Activated CD8-positive, alpha-beta memory T cell treated with anti-CD3 and anti-CD28 coated beads, Interleukin-2, amount 10 ng/mL, durations not matched to agents 7 days and 5 days (primary cell): ENCODE data around the gene CTBP2. TPM values are rescaled to one million over a fixed set of nuclear protein-coding genes. Genes with fewer than 3 reads are reported as not detected.
A peak's percentile ranks its signal among the peaks of the same experiment; 100 is the strongest.
"Not testable (repeated sequence)": the region's sequence is repeated elsewhere in the genome, so short reads cannot be mapped to it uniquely, and the experiment has no call there.

Experiments used
- ATAC-seq: fragments of 150-1000 bp; cut with Tn5 transposase; one replicate; pipeline ENCODE4 v1.10.0; 2021; ENCODE audit warnings: moderate library complexity
- CTCF ChIA-PET: fragments of 350-600 bp; sonication (Branson Sonifier 250); formaldehyde crosslinking; loops from one replicate; lab custom pipeline; 2021; ENCODE audit warnings: antibody characterized with exemption; lab: Charles Lee
- DNase-seq: peaks from one replicate; pipeline ENCODE4 v3.0.0-alpha.2; 2020
- H3K27ac Mint-ChIP-seq: one replicate; pipeline ENCODE4 v1.8.0; 2021; ENCODE audit warnings: mild to moderate bottlenecking, mixed read lengths
- H3K27me3 Mint-ChIP-seq: one replicate; pipeline ENCODE4 v1.8.0; 2021; ENCODE audit warnings: mixed read lengths
- H3K36me3 Mint-ChIP-seq: one replicate; pipeline ENCODE4 v1.8.0; 2021; ENCODE audit warnings: mild to moderate bottlenecking, mixed read lengths
- H3K4me1 Mint-ChIP-seq: one replicate; pipeline ENCODE4 v1.8.0; 2021; ENCODE audit warnings: mixed read lengths
- H3K4me3 Mint-ChIP-seq: one replicate; pipeline ENCODE4 v1.8.0; 2021; ENCODE audit warnings: mild to moderate bottlenecking, moderate library complexity, mixed read lengths
- H3K9me3 Mint-ChIP-seq: one replicate; pipeline ENCODE4 v1.8.0; 2022; ENCODE audit warnings: low read depth, mixed read lengths
- total RNA-seq, 2 experiments: library from RNA; stranded (reverse); gene quantifications; one replicate each; pipeline ENCODE4 v1.2.3, GENCODE V29; 2021

The CTBP2 gene
- total RNA-seq, 2 experiments from 2014 or later, result 0.61 to 0.82 TPM

DNA sequence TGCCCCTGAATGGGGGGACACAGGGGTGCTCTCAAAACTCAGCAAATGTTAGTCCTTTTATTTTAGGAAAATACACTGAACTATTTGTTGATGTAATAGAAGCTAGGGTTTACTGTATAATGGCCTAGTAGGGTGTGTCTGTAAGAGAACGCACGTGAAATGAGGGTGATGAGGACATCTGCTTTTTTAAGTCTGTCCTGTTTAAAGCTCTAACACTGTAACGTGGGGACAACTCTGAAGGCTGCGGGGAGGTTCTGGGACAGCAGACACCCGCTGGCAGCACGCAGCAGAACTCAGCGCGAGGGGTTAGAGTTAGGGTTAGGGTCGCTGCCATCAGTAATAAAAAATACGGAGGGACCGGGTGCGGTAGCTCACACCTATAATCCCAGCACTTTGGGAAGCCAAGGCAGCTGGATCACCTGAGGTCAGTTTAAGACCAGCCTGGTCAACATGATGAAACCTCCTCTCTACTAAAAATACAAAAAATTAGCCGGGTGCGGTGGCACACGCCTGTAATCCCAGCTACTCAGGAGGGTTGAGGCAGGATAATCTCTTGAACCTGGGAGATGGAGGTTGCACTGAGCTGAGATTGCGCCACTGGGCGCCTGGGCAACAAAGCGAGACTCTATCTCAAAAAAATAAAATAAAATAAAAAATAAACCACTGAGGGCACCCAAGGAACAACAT lies 98.0 kb downstream of the CTBP2 start:
- no peak for ATAC-seq
- Mint-ChIP-seq H3K9me3 (no peaks in the 10 kb centered on the region), H3K27ac (no peak overlapping the region), H3K4me3 (no peak overlapping the region), H3K4me1 (peaks cover 15% of the 10 kb centered on the region), H3K27me3 (peaks cover 78% of the 10 kb centered on the region), H3K36me3 (no peaks in the 10 kb centered on the region)
- no peak for DNase-seq
- CTCF ChIA-PET, result interaction anchor here (1.6 kb wide), 3 partner anchors 15 to 70 kb away, joined by 4 to 6 read pairs (median 5); no protein-coding TSS in a partner anchor

- H3K4me3 Mint-ChIP-seq, result no peak overlapping the region
- peaks cover 15% of the 10 kb centered on the region for H3K4me1 Mint-ChIP-seq
- no peak overlapping the region for H3K27ac Mint-ChIP-seq
- no peaks in the 10 kb centered on the region for H3K36me3 Mint-ChIP-seq
- ATAC-seq, result no peak
- CTCF ChIA-PET, result interaction anchor here (1.0 to 1.6 kb wide), 6 partner anchors 12 to 531 kb away, joined by 3 to 9 read pairs (median 4); no protein-coding TSS in a partner anchor
- H3K9me3 Mint-ChIP-seq, result no peaks in the 10 kb centered on the region
- no peak for DNase-seq
- H3K27me3 Mint-ChIP-seq, result peaks cover 73% of the 10 kb centered on the region
Observed at GRCh38 chr10:125061557-125062226, 98.7 kb downstream of the CTBP2 start.

DNA sequence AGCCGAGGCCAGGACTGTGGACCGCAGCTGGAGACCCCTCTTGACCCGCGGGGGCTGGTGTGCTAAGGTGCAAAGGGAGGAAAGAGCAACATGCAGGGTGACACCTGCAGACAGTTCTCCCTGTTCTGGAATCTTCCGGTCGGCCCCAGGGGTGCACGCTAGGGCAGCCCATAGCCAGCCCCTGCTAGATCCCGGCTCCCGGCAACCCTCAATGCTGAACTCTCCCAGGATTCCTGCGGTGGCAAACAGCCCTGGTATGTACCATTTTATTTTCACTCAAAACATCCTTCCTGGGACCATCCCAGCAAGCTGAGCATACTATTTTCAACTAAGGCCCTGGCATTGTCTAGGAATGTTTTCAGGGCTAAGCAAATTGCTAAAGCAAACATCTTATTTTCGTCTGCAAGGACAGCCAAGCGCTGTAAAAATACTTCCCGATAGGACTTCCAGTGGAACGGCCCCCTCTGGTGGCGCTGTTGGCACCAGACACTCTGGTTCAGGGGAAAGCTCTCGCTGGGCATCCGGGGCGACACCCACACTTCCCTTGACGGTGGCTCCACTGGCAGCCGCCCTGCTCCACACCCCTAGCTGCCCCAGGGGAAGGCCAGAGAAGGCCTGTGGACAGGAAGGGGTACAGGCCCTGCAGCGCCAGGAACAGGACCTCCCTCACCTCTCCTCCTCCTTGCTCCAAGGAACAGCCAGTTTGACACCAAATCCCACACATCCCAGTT lies 99.4 kb downstream of the CTBP2 start:
- DNase-seq, result peak; percentile 54
- CTCF ChIA-PET, result interaction anchor here (1.0 to 1.5 kb wide), 5 partner anchors 11 to 530 kb away, joined by 3 to 9 read pairs (median 3); no protein-coding TSS in a partner anchor
- peak; percentile 45 for ATAC-seq

DNA sequence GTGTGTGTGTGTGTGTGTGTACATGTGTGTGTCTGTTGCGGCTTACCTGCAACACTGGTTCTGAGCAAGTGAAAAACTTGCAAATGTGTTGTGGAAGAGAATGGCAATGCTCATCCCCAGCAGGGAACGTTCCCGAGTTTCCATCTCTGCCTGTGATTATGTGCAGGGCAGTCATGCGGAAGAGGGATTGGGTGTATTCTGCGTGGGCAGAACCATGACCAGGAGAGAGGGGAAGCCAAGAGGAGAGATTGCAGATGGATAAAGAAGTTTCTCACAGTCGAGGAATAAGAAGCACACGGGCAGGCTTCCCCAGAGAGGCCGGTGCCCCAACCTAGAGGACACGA lies 99.9 kb downstream of the CTBP2 start:
- DNase-seq (no peak), ATAC-seq (no peak)
- Mint-ChIP-seq H3K36me3 (no peaks in the 10 kb centered on the region), H3K4me3 (no peak overlapping the region), H3K9me3 (no peaks in the 10 kb centered on the region), H3K27me3 (peaks cover 69% of the 10 kb centered on the region), H3K27ac (no peak overlapping the region), H3K4me1 (peaks cover 16% of the 10 kb centered on the region)
- CTCF ChIA-PET, result interaction anchor here (0.7 to 1.5 kb wide), 5 partner anchors 11 to 599 kb away, joined by 3 to 9 read pairs (median 3); partner anchors contain the start of gene LHPP

More for the DNA sequence above, 99.4 kb downstream of the CTBP2 start:
- H3K36me3 Mint-ChIP-seq, result no peaks in the 10 kb centered on the region
- peaks cover 70% of the 10 kb centered on the region for H3K27me3 Mint-ChIP-seq
- no peaks in the 10 kb centered on the region for H3K9me3 Mint-ChIP-seq
- H3K4me1 Mint-ChIP-seq, result peaks cover 17% of the 10 kb centered on the region
- H3K27ac Mint-ChIP-seq, result no peak overlapping the region
- no peak overlapping the region for H3K4me3 Mint-ChIP-seq

DNA sequence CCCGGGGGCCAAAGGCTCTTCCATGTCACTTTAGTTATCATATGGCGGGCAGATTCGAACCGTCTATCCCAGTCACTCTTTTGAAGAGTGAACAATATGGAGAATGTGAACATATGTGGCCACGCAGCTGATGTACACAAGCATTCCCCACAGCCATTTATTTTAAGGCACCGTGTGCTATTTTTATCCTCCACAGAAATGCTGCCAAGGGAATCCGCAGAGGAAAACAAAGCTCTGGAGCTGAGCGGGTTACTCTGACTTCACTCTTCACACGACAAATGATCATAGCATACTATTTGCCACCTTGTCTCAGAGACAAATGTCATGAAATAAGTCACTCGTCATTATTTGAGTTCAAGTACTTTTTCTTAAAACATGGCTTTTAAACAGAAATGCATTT lies 100.3 kb downstream of the CTBP2 start:
- CTCF ChIA-PET, result interaction anchor here (0.7 to 1.5 kb wide), 3 partner anchors 10 to 598 kb away, joined by 3 to 5 read pairs (median 3); partner anchors contain the start of gene LHPP
- Mint-ChIP-seq H3K27me3 (peaks cover 66% of the 10 kb centered on the region), H3K27ac (no peak overlapping the region), H3K4me1 (peaks cover 12% of the 10 kb centered on the region), H3K4me3 (no peak overlapping the region), H3K9me3 (no peaks in the 10 kb centered on the region), H3K36me3 (no peaks in the 10 kb centered on the region)
- DNase-seq, result no peak
- no peak for ATAC-seq

GRCh38 chr10:125059348-125059747 lies 101.0 kb downstream of the CTBP2 start:
- H3K27ac Mint-ChIP-seq, H3K9me3 Mint-ChIP-seq, DNase-seq, H3K4me3 Mint-ChIP-seq, H3K4me1 Mint-ChIP-seq, ATAC-seq, H3K36me3 Mint-ChIP-seq: not testable (repeated sequence)
- CTCF ChIA-PET, result interaction anchor here (1.1 kb wide), 1 partner anchor 11 kb away, joined by 3 read pairs; no protein-coding TSS in a partner anchor
- H3K27me3 Mint-ChIP-seq, result peaks cover 64% of the 10 kb centered on the region

- H3K9me3 Mint-ChIP-seq, result no peaks in the 10 kb centered on the region
- H3K27ac Mint-ChIP-seq, result no peak overlapping the region
- no peak overlapping the region for H3K4me3 Mint-ChIP-seq
- no peak for DNase-seq
- CTCF ChIA-PET, result interaction anchor here (1.7 kb wide), 1 partner anchor 9 kb away, joined by 7 read pairs; no protein-coding TSS in a partner anchor
- no peaks in the 10 kb centered on the region for H3K36me3 Mint-ChIP-seq
- H3K4me1 Mint-ChIP-seq, result peaks cover 1% of the 10 kb centered on the region
- peaks cover 59% of the 10 kb centered on the region for H3K27me3 Mint-ChIP-seq
- no peak for ATAC-seq
Observed at GRCh38 chr10:125057158-125058001, 103.0 kb downstream of the CTBP2 start.

GRCh38 chr10:125056161-125057132 lies 103.9 kb downstream of the CTBP2 start:
- Mint-ChIP-seq H3K27me3 (peaks cover 54% of the 10 kb centered on the region), H3K27ac (no peak overlapping the region), H3K36me3 (no peaks in the 10 kb centered on the region), H3K4me3 (no peak overlapping the region), H3K4me1 (peaks cover 1% of the 10 kb centered on the region), H3K9me3 (no peaks in the 10 kb centered on the region)
- ATAC-seq (no peak), DNase-seq (no peak)
- CTCF ChIA-PET, result interaction anchor here (1.7 kb wide), 1 partner anchor 8 kb away, joined by 7 read pairs; no protein-coding TSS in a partner anchor

GRCh38 chr10:125055446-125055845 lies 104.9 kb downstream of the CTBP2 start:
- H3K9me3 Mint-ChIP-seq, result no peaks in the 10 kb centered on the region
- H3K27ac Mint-ChIP-seq, result no peak overlapping the region
- H3K4me3 Mint-ChIP-seq, result no peak overlapping the region
- ATAC-seq, result no peak
- peaks cover 1% of the 10 kb centered on the region for H3K4me1 Mint-ChIP-seq
- H3K27me3 Mint-ChIP-seq, result peaks cover 45% of the 10 kb centered on the region
- H3K36me3 Mint-ChIP-seq, result no peaks in the 10 kb centered on the region
- CTCF ChIA-PET, result no interaction called here
- DNase-seq, result no peak

GRCh38 chr10:125054669-125055268 lies 105.6 kb downstream of the CTBP2 start:
- ATAC-seq, result no peak
- peaks cover 1% of the 10 kb centered on the region for H3K4me1 Mint-ChIP-seq
- H3K27me3 Mint-ChIP-seq, result peaks cover 42% of the 10 kb centered on the region
- no peak for DNase-seq
- CTCF ChIA-PET, result no interaction called here
- H3K4me3 Mint-ChIP-seq, result no peak overlapping the region
- H3K9me3 Mint-ChIP-seq, result no peaks in the 10 kb centered on the region
- no peaks in the 10 kb centered on the region for H3K36me3 Mint-ChIP-seq
- no peak overlapping the region for H3K27ac Mint-ChIP-seq

GRCh38 chr10:125054216-125054615 lies 106.1 kb downstream of the CTBP2 start:
- Mint-ChIP-seq H3K36me3 (no peaks in the 10 kb centered on the region), H3K4me1 (peaks cover 1% of the 10 kb centered on the region)

More at GRCh38 chr10:125054216-125054615, 106.1 kb downstream of the CTBP2 start:
- DNase-seq (no peak), ATAC-seq (no peak)
- H3K27ac Mint-ChIP-seq, result no peak overlapping the region
- H3K27me3 Mint-ChIP-seq, result peaks cover 36% of the 10 kb centered on the region
- H3K4me3 Mint-ChIP-seq, result no peak overlapping the region
- CTCF ChIA-PET, result no interaction called here
- no peaks in the 10 kb centered on the region for H3K9me3 Mint-ChIP-seq
